Stimulated activated CD8-positive, alpha-beta memory T cell treated with anti-CD3 and anti-CD28 coated beads, Interleukin-4, amount 100 ng/mL, for 4 hours (primary cell): ENCODE results near the gene DEAF1.

Source experiments
- DNase-seq, 2 donors: peaks; one replicate each; pipeline ENCODE4 v3.0.0-alpha.2; 2020; ENCODE audit warnings: low read depth in 2 of 2, low spot score in 1 of 2

The DEAF1 gene

DNA sequence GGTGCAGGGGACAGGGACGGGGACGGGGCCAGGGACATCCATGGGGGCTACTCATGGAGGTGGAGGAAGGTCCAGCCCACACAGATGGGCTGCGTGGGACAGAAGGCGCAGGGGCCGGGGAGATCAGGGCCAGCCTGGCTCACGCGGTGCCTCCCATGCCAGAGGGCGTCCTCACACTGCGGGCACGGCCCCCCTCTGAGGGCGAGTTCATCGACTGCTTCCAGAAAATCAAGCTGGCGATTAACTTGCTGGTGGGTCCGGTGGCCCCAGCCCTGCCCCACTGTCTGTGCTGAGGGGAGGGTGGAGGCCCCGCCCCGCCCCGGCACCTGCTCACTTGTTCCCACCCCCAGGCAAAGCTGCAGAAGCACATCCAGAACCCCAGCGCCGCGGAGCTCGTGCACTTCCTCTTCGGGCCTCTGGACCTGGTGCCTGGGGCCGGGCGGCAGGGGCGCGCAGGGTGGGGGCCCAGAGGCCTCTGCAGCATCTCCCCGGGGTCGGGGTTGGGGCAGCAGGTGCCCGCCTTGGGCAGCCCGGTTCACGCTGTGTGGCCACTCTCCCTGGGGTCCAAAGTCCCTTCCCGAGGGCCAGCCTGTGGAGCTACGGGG, 26.8 kb upstream of the DEAF1 start:
- no peak for DNase-seq

DNA sequence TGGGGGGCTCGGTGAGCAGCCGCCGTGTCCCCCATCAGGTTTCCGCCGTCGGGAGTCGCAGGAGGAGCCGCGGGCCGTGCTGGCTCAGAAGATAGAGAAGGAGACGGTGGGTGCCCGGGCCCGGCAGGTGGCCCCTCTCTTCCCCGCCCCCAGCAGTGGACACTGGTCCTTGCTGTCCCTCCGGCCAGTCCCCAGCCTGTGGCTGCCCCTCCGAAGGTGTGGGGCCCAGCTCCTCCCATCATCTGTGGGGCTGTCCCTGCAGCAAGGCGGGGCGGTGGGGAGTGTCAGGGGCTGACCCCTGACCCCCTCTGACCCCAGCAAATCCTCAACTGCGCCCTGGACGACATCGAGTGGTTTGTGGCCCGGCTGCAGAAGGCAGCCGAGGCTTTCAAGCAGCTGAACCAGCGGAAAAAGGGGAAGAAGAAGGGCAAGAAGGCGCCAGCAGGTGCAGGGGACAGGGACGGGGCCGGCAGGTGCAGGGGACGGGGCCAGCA, 26.3 kb upstream of the DEAF1 start:
- DNase-seq: no peak

DNA sequence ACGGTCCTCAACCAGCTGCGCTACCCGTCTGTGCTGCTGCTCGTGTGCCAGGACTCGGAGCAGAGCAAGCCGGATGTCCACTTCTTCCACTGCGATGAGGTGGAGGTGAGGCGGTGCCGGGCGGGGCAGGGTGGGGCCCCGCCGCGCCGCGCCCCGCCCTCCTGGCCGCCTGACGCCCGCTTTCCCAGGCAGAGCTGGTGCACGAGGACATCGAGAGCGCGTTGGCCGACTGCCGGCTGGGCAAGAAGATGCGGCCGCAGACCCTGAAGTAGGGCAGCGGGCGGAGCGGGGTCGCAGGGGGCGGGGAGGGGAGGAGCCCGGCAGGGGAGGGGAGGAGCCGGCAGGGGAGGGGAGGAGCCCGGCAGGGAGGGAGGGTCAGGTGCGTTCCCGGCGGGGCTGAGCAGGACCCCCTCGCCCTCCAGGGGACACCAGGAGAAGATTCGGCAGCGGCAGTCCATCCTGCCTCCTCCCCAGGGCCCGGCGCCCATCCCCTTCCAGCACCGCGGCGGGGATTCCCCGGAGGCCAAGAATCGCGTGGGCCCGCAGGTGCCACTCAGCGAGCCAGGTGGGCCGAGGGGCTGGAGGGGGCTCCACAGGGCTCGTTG, 25.7 kb upstream of the DEAF1 start:
- no peak for DNase-seq

DNA sequence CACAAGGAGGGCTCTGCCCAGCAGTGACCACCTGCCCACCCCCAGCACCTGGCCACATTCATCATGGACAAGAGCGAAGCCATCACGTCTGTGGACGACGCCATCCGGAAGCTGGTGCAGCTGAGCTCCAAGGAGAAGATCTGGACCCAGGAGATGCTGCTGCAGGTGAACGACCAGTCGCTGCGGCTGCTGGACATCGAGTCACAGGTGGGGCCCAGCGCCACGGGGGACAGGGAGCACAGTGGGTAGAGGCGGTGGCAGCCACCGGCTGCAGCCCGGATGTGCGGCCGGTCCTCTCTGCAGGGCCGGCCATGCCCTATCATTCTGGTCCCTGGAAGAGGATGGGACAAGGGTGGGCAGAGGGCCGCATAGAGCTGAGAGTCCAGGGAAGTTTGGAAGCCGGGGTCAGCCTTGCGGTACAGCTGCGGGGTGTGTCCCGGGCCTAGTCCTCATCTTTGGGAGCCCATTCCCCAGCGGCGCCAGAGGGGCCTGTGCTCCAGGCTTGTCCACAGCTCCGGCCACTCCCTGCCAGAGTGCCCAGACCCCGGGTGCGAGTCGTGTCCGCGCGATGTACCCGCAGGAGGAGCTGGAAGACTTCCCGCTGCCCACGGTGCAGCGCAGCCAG, 25.1 kb upstream of the DEAF1 start:
- DNase-seq: no peak

DNA sequence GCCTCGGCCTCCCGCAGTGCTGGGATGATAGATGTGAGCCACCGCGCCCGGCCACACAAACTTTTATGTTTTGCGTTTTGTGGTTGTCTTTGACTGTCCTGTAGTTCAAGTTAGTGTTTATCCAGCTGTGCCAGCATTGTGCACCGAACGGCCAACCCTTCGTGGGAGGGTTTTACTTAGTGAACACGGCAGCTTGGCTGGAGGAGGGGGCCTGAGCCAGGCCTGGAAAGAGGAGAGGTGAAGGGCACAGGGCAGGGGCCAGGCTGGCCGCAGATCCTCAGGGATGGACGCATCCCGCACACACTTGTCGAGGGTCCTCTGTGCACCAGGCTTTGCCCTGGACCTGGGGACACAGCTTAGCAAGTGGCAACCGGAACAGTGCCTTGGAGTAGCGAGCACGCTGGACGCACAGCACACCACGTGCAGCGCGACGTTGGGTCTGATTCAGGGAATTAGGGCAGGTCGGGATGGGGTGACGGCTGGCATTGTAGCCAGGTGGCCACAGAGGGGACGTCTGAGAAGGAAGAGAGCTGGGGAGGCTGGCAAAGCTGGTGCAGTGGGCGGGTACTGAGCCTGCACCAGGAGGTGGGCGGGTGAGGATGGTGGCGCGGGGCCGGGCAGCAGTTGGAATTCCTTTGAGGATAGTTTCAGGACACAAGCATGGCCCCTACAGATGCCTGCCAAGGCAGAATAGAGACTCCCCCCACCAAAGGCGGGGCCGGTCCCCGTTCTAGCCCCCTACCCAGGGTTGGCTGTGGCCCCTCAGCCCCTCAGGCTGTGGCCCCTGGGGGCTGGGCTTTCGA, 24.4 kb upstream of the DEAF1 start:
- no peak for DNase-seq

DNA sequence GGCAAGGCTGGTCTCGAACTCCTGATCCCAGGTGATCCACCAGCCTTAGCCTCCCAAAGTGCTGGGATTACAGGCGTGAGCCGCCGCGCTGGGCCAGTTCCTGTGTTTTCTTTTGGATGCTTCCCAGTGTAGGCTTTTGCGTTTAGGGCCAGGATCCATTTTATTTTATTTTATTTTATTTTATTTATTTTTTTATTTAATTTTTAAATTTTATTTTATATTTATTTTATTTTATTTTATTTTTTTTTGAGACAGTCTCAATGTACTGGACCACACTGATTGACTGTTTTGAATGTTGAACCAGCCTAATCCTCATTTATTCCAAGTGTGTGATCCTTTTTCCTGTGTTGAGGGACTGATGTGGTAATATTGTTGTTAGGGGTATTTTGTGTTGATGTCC, 19.4 kb upstream of the DEAF1 start:
- DNase-seq: no peak

DNA sequence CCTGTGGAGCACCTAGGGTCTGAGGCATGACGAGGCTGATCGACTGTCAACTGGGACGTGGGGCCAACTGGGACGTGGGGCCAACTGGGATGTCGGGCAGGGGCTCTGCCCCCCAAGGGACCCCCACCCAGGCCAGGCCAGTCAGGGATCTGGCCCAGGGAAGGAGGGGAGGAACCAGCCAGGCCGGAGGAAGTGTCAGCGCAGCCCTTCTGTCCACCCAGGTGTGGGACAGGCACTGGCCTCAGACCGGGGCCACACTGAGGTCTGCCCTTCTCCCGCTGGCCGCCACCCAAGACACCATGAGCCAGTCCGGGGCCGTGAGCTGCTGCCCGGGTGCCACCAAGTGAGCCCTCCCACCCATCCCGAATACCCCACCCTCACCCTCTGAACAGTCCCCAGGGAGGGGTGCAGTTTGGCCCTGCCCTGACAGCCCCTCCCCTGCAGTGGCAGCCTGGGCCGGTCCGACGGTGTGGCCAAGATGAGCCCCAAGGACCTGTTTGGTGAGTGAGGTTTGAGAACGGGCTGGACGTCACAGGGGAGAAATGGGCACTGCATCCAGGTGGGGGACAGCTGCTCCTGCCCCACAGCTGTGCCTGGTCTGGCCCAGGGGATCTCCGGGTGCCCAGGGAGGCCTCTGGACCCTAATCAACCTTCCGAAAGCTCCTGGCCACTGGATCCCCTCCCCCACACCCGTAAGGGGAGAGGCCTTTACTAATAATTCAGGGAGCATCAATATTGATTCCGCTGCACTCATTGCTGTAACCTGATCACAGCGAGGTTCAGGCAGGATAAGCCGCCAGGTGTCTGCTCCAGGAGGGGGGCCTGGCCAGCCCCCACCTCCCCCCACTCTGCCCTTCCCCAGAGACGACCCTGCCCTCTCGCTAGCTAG, 14.3 kb upstream of the DEAF1 start:
- no peak for DNase-seq

DNA sequence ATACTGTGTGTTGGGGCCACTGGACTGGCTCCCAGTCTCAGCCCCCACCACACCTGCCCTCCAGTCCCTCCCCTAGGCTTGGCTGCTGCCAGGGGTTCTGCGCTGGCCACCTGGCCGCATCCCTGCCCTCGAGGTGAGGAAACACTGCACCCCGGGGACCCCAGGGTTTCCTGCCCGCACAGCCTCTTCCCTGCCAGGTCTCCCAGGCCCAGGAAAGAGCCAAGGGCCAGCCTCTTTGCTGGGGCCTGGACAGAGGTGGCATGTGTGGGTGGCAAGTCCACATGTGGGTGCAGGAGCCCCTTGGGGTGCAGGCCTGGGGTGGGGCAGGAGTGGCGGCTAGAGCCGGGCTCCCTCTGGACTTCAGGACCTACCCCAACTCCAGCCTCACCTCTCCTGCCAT, 13.5 kb upstream of the DEAF1 start:
- DNase-seq: no peak

DNA sequence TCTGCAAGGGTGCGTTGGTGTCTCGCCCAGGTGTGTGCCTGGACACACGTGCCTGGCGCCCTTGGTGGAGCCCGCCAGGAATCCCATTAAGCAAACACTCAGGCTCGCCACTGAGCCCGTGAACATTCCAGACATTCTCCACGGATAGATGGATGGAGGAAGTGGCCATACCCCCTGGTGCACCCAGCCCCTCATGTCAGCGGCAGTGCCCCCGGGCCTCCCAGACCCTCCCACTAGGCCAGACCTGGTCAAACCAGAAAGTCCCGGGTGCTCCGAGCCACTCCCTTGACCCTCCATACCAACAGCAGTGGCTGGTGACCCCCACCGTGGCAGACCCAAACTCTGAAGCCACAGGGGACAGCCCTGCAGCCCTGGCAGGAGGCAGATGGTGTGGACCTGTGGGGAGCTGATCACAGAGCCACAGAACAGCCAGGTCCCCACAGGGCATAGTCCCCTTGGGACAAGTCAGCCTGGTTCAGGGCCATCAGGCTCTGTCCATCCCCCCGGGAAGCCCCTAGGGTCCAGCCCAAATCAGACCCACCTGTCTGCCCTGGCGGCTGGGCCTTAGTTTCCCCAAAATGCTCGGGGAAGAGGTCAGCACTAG, 12.9 kb upstream of the DEAF1 start:
- no peak for DNase-seq

DNA sequence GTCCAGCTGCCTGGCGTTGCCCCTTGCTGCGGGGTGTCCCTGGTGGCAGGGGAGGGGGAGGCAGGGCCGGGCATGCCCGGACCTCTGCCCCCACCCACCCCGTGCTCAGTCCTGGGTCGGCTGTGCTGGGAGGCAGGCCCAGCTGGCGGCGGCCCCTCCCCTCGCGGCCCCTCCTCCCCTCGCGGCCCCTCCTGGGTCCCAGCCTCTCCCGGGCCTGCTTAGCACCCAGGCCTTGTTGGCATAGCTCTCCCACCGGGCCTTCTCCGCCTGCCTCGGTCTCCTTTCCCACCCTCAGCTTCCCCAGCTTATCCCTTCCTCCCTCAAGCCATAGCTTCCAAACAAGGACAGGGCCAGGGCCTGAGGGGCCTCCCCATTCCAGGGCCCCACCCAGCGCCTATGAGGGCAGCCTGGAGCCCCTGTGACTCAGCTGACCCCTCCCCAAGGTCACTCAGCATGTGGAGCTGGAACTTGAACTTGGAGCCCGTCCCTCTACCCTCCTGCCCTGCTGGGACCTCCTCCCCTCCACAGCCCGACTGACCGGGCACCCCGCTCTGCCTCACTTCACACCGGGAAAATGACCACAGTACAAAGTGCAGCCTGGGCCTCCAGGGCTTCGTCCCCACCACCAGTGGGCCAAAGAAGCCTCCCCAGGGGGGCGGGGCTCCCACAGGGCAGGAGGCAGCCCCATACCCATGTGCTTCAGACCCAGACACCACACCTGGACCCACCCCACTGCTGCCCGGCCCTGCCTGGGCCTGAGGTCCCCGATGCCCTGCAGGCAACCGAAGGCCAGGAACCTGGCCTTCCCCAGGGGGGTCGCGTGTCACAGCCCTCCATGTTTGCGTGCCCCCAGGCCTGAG, 12.2 kb upstream of the DEAF1 start:
- no peak for DNase-seq

DNA sequence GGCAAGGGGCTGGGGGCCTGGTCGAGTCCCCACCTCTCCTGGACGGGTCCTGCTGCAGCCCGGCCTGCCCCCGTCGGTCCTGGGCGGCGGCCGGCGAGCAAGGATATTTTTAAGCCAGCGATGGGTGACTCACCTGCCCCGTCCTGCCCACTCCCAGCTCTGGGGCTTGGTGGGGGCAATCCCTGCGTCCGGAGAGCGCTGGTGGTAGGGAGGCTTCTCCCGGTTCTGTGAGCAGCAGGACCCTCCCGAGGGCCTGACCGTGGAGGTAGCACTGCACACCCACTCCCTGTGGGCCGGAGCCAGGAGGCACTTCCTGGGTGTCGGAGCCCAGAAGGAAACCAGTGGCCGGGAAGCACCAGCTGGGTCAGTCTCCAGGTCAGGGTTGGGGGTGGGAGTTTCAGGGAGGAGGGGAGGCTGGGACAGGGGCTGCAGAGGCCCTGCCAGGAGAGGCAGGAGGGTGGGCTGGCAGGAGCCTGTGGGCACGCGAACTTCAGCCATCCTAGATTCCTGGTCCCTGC, 11.5 kb upstream of the DEAF1 start:
- no peak for DNase-seq

DNA sequence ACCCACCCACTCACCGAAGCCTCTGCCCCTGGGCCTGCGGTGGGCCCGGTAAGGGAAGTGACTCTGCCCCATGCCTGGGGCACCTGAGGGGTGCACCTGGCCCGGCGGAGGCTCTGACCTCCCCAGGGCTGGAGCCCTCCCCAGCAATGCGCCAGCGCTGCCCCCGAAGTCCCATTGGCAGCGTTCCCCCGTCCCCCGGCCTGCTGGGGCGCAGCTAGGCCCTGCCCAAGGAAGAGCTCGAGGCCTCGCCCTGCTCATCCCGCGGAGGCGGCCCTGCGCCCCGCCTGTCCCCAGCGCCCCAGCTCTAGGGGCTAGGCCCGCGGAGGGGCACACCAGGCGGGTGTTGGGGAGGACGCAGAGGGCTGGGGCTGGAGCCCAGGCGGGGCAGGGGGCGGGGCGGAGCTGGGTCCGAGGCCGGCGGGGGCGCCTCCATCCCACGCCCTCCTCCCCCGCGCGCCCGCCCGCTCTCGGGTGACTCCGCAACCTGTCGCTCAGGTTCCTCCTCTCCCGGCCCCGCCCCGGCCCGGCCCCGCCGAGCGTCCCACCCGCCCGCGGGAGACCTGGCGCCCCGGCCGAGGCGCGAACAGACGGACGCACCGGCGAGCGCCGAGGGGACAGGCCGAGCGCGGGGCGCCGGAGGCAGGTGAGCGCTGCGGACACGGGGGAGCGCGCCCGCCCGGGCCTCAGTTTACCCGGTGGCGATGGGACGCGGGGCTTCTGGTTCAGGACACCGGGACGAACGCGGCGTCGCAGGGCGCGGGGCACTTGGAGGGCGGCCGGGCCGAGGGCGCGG, 10.8 kb upstream of the DEAF1 start, which contains the start of gene EPS8L2:
Gene EPS8L2 (plus strand): TSS at position 586 of the 793 bp plus-strand sequence. CDS start 3,177 bp downstream, outside the sequence.
- no peak for DNase-seq

DNA sequence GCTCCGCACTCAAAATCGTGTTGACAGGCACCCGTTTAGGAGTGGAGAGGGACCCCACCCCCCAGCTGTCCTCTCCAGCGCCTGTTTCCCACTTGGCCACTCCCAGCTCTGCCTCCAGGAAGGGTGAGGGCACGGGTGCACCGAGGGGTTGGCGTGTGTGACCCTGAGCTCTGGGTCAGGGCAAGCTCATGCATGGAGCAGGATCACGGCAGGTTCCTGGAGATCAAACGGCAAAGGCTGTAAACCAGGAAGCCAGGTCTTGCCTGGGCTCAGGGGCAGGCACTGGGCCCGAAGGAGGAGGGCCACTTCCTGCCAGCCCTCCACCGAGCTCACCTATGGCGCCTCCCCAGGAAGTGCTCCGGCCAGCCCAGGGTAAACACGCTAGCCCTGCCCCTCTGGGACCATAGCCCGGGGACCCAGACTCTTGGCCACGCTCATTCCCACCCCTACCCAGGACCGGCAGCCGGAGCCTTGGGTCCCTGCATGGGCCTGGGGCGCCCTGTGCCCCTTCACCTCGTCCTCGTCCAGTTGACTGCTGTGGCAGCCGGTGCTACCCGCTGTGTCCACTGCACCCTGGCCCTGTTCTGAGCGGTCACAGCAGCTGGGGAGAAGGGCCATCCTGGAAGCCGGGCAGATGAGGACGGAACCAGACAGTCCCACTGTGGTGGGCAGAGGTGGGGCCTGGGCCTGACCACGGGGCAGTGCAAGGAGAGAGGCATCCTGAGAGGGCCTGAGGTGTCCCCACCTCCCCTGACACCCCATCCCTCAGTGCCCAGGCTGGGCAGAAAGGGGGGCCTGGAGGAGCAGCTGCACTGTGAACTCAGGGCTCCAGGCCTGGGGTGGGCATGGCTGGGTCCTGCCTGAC, 10.0 kb upstream of the DEAF1 start:
- no peak for DNase-seq

DNA sequence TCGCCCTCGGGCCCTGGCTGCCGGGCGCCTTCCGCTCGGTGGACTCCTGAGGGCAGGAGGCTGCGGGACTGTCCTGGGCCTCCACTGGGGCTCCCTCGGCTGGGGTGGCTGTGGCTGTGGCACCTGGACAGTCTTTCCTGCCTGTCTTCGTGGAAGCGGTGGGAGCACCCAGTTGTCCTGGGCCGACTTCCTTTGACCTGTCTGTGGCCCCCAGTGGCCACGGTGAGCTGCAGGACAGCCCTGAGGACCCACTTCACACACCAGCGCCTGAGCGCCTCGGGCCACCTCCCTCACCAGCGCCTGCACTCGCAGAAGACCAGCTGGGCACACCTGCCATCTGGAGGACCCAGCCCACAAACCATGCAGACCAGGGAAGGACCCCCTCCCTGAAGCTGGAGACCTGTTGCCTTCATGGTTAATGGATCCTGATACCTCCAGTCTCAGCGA, 9.2 kb upstream of the DEAF1 start:
- DNase-seq: no peak

DNA sequence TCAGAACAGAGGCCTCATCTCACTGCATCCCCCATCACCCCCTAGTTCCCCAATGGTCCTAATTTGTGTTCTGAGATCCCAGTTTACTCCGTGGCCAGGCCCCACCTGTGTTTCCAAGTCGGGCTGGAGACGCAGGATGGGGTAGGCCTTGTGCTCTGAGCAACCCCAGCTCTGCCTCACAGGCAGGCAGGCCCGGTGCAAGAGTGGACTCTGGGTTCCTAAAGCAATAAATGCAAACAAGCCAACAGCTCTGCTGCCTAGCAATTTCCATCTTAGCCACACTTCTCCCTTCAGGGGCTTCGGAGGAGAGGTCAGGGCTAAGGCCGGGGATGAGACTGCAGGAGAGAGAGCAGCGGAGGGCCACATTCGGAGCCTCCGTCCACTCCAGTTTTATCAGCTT, 8.5 kb upstream of the DEAF1 start:
- DNase-seq: no peak

DNA sequence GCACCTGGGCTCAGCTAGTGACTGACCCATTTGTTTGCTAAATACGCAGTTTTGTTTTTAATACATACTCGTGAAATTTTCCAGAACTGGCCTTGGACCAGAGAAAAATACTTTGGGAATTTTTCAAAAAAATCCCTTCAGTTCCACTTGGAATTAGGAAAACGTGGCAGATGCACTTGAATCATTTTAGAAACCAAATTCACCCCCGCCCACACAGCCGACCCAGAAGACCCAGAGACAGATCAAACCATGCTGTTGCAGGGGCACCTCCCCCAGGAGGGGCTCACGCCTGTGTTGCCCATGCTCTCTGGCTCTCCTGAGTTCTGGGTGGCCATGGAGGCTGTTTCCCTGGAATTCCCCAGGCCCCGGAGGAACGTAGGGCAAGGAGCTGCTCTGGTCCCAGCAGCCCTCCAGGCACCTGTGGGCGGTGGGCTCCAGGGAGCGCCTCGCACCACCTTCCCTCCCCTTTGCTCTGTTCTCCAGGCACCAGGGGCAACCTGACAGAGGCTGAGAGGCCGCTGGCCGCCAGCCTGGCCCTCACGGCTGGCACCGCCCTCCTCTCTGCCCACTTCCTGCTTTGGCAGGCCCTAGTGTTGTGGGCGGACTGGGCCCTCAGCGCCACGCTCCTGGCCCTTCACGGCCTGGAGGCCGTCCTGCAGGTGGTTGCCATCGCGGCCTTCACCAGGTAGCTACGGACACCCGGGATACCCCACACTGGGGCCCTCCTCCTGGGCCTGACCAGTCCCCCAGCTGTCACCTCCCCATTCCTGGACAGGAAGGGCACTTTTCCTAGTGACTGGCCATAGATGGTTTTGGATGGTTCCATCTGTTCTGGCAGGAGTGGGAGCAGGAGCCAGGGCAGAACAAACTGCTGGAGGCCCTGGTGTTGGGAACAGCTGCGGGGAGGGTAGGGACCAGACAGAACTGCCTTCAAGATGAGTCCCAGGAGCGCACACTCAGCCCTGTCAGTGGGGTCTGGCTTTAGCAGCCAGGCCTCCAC, 7.7 kb upstream of the DEAF1 start:
- DNase-seq: no peak
